ENCODE data around the gene EIF4H.

DNA sequence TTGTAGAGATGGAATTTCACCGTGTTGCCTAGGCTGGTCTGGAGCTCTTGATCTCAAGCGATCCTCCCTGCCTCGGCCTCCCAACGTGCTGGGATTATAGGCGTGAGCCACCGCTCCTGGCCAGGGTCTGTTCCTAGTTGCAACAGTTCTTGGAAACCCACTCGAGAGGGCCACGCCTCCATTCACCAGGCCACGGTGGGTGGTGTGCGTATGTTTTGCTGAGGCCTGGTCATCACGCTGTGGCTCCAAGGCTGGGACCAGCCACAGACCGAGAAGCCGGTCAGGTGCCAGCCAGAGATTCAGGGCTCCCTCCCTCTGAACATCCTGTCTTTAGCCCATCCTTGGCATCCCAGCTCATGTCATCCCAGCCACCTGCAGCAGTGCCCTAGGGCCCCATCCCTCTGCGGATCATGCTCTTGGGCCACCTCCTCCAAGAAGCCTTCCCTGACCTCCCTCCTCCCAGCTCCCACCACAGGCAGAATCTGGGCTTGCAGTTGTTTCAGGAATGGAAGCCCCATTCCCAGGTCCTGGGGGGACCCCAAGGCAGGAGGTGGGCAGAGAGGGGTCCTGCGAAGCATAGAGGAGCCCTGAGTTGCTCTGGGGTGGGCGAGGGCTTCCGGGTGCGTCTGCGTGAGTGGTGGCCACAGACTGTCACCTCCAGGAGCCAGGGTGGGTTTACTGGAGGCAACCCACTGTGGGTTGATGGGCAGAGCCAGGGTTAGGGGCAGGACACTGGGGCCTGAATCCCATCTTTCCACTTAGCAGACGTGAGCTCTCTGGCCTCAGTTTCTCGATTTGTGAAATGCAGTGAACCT is 40.9 kb downstream of the EIF4H start:
- TF ChIP-seq, protein P1, sequence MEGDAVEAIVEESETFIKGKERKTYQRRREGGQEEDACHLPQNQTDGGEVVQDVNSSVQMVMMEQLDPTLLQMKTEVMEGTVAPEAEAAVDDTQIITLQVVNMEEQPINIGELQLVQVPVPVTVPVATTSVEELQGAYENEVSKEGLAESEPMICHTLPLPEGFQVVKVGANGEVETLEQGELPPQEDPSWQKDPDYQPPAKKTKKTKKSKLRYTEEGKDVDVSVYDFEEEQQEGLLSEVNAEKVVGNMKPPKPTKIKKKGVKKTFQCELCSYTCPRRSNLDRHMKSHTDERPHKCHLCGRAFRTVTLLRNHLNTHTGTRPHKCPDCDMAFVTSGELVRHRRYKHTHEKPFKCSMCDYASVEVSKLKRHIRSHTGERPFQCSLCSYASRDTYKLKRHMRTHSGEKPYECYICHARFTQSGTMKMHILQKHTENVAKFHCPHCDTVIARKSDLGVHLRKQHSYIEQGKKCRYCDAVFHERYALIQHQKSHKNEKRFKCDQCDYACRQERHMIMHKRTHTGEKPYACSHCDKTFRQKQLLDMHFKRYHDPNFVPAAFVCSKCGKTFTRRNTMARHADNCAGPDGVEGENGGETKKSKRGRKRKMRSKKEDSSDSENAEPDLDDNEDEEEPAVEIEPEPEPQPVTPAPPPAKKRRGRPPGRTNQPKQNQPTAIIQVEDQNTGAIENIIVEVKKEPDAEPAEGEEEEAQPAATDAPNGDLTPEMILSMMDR (IDR thresholded peaks at IDR 0.05), result no peak
- TF ChIP-seq POLR2AphosphoS5 (IDR thresholded peaks at IDR 0.05; ENCODE audit: low read depth, low read length) (no peak), SIN3A (IDR thresholded peaks at IDR 0.05; ENCODE audit: borderline replicate concordance, insufficient read depth, low read depth, low read length) (no peak)

All from Panc1 (cell line).